Thyroid gland (tissue), 4 donors: ENCODE data around the gene WLS. TPM values are rescaled to one million over a fixed set of nuclear protein-coding genes. Genes with fewer than 3 reads are reported as not detected.
"Not testable (repeated sequence)": the region's sequence is repeated elsewhere in the genome, so short reads cannot be mapped to it uniquely, and the experiment has no call there.

Experiments used
- DNase-seq, 2 donors: peaks; one replicate each; pipeline ENCODE4 v3.0.0-alpha.2; 2019
- H3K27ac ChIP-seq, 3 donors: fragments of 200-600 bp; sonication (generic); 1 replicate in 2 of 3; 2 replicates in 1 of 3; pipeline ENCODE4 v1.5.1; 2016 to 2019; ENCODE audit warnings: mild to moderate bottlenecking in 1 of 3, moderate library complexity in 1 of 3
- H3K27me3 ChIP-seq: fragments of 200-600 bp; sonication (generic); one replicate; pipeline ENCODE4 v1.5.1; 2019
- H3K36me3 ChIP-seq, 2 donors: fragments of 200-600 bp; sonication (generic); one replicate each; pipeline ENCODE4 v1.5.1; 2016 to 2019
- H3K4me1 ChIP-seq, 2 donors: fragments of 200-600 bp; sonication (generic); one replicate each; pipeline ENCODE4 v1.5.1; 2017 to 2019
- H3K4me3 ChIP-seq, 3 donors: fragments of 200-600 bp; sonication (generic); replicated peaks in 1 of 3; 1 replicate in 2 of 3; 2 replicates in 1 of 3; pipeline ENCODE4 v1.5.1; 2016; ENCODE audit warnings: mild to moderate bottlenecking in 1 of 3
- H3K9me3 ChIP-seq: fragments of 200-600 bp; sonication (generic); one replicate; pipeline ENCODE4 v1.5.1; 2017
- CTCF ChIP-seq, 6 experiments: fragments of 200-600 bp in 3 of 6; fragments of 450-650 bp in 3 of 6; sonication (generic) in 3 of 6; IDR thresholded peaks; one replicate each; pipeline ENCODE4 v1.5.1; 2016 to 2019; ENCODE audit warnings: antibody characterized with exemption in 6 of 6, mild to moderate bottlenecking in 2 of 6, inconsistent platforms in 1 of 6, moderate library complexity in 1 of 6
- POLR2A ChIP-seq, 2 donors: fragments of 450-650 bp; IDR thresholded peaks; one replicate each; pipeline ENCODE4 v1.6.1; 2017; ENCODE audit warnings: antibody characterized with exemption in 2 of 2, mild to moderate bottlenecking in 2 of 2, moderate library complexity in 1 of 2
- WGBS, 2 donors: methylation state at CpG; one replicate each; pipeline ENCODE4 v1.1.5; 2017; 5-methylcytosine and 5-hydroxymethylcytosine counted together
- intact Hi-C: fragments of 100-400 bp; cut with DNase I; formaldehyde crosslinking; loops from one replicate; pipeline ENCODE4 v1.15.1; 2023
- total RNA-seq, 4 donors: library from RNA; depleted of rRNA; stranded (reverse); fragments of >200 nt; gene quantifications; one replicate each; pipeline ENCODE4 v1.2.3, GENCODE V29; 2016

The WLS gene
- total RNA-seq, 4 donors from 2014 or later, result 20.0 to 52.7 (median 46.7) TPM

GRCh38 chr1:68273530-68273929 is 41.2 kb upstream of the WLS start:
- Histone ChIP-seq H3K4me3 (no peak overlapping the region), H3K4me1 (no peaks in the 10 kb centered on the region), H3K27ac (no peak overlapping the region), H3K36me3 (no peaks in the 10 kb centered on the region), H3K9me3 (no peaks in the 10 kb centered on the region), H3K27me3 (no peaks in the 10 kb centered on the region)
- TF ChIP-seq CTCF (IDR thresholded peaks at IDR 0.05), result no peak
- TF ChIP-seq POLR2A (IDR thresholded peaks at IDR 0.05), result no peak
- 60 to 71% methylated on average over 4 of the region's 4 CpGs for WGBS, 2 donors
- DNase-seq, result no peak
- intact Hi-C loops, result no loop called here

GRCh38 chr1:68271596-68271995 is 39.3 kb upstream of the WLS start:
- H3K4me1 ChIP-seq, result no peaks in the 10 kb centered on the region
- no peaks in the 10 kb centered on the region for H3K27me3 ChIP-seq
- H3K36me3 ChIP-seq, result no peaks in the 10 kb centered on the region
- 75 to 76% methylated on average over 5 of the region's 5 CpGs for WGBS, 2 donors
- intact Hi-C loops, result no loop called here
- H3K9me3 ChIP-seq, result no peaks in the 10 kb centered on the region
- DNase-seq, result no peak
- H3K4me3 ChIP-seq, result no peak overlapping the region
- TF ChIP-seq CTCF (IDR thresholded peaks at IDR 0.05) (no peak), POLR2A (IDR thresholded peaks at IDR 0.05) (no peak)
- no peak overlapping the region for H3K27ac ChIP-seq

DNA sequence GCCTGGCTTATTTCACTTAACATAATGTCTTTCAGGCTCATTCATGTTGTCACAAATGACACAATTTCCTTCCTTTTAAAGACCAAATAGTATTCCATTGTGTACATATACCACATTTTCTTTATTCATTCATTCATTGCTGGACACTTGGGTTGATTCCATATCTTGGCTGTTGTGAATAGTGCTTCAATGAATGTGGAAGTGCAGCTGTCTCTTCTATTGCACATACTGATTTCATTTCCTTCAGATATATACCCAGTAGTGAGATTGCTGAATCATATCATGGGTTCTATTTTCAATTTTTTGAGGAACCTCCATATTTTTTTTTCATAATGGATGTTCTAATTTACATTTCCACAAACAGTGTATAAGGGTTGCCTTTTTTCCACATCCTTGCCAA is 38.6 kb upstream of the WLS start:
- TF ChIP-seq CTCF (IDR thresholded peaks at IDR 0.05) (no peak), POLR2A (IDR thresholded peaks at IDR 0.05) (no peak)
- Histone ChIP-seq H3K9me3 (no peaks in the 10 kb centered on the region), H3K27ac (no peak overlapping the region), H3K4me3 (no peak overlapping the region), H3K27me3 (no peaks in the 10 kb centered on the region), H3K36me3 (no peaks in the 10 kb centered on the region), H3K4me1 (no peaks in the 10 kb centered on the region)
- DNase-seq, result no peak
- intact Hi-C loops, result no loop called here

DNA sequence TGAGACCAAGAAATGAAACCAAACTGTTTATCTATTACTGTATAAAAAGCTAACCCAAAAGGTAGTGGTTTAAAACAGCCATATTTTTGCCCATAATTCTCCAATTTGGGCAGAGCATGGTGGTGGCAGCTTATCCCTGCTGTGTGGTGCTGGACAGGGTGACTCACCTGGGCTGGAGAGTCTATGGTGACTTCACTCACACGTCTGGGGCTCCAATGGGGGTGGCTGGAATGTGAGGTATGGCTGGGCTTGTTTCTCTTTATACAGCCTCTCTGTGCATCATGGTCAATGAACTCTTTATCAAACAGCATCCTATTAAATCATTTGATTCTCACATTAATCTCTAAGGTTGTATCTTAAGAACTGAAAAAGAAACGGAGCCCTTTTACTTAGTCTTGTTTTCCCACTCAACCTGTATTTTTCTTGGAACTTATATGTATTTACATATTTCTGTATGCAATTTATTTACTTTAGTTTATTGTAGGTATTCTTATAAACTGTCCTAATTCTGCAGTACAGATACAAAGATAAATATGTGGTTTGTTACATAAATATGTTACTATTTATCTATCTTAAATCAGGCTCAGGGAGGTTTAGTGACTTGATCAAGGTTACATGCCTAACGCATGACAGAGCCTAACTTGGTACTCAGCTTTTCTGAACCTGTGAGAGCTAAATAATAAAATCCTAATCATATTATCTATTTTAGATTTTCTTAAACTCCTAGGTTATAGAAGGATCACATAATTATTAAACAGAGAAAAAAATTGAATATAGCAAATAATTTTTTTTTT is 37.5 kb upstream of the WLS start:
- no peak for DNase-seq
- Histone ChIP-seq H3K27ac (no peak overlapping the region), H3K4me1 (no peaks in the 10 kb centered on the region), H3K4me3 (no peak overlapping the region), H3K36me3 (no peaks in the 10 kb centered on the region), H3K9me3 (no peaks in the 10 kb centered on the region), H3K27me3 (no peaks in the 10 kb centered on the region)
- TF ChIP-seq POLR2A (IDR thresholded peaks at IDR 0.05) (no peak), CTCF (IDR thresholded peaks at IDR 0.05) (no peak)
- intact Hi-C loops, result no loop called here
- WGBS, 2 donors, result 77 to 79% methylated on average over 3 of the region's 3 CpGs

- no peak for DNase-seq
- no peak overlapping the region for H3K4me3 ChIP-seq
- intact Hi-C loops, result no loop called here
- no peak for TF ChIP-seq POLR2A (IDR thresholded peaks at IDR 0.05)
- no peak for TF ChIP-seq CTCF (IDR thresholded peaks at IDR 0.05)
- H3K27ac ChIP-seq, result no peak overlapping the region
- H3K9me3 ChIP-seq, result no peaks in the 10 kb centered on the region
- H3K27me3 ChIP-seq, result no peaks in the 10 kb centered on the region
- no peaks in the 10 kb centered on the region for H3K4me1 ChIP-seq
- WGBS, 2 donors, result 84 to 88% methylated on average over 4 of the region's 4 CpGs
- no peaks in the 10 kb centered on the region for H3K36me3 ChIP-seq
These were observed 36.7 kb upstream of the WLS start for GRCh38 chr1:68268896-68269483.

- DNase-seq, H3K27me3 ChIP-seq, H3K36me3 ChIP-seq, H3K4me3 ChIP-seq, H3K4me1 ChIP-seq, H3K9me3 ChIP-seq, H3K27ac ChIP-seq, intact Hi-C loops: not testable (repeated sequence)
- 77 to 85% methylated on average over 5 of the region's 5 CpGs for WGBS, 2 donors
These were observed 24.5 kb upstream of the WLS start for GRCh38 chr1:68256824-68257223.
